GM21423 (cell line): ENCODE measurements around the gene ANO1.

Source experiments
- ATAC-seq: cut with Tn5 transposase; IDR thresholded peaks from one replicate; pipeline ENCODE4 v1.9.1; 2021; ENCODE audit warnings: mild to moderate bottlenecking, moderate library complexity; ENCODE audit not compliant: unreplicated experiment

The ANO1 gene

GRCh38 chr11:70049045-70049444 is 29.1 kb upstream of the ANO1 start:
- ATAC-seq: no peak

GRCh38 chr11:70050243-70050642 is 27.9 kb upstream of the ANO1 start:
- ATAC-seq: no peak

DNA sequence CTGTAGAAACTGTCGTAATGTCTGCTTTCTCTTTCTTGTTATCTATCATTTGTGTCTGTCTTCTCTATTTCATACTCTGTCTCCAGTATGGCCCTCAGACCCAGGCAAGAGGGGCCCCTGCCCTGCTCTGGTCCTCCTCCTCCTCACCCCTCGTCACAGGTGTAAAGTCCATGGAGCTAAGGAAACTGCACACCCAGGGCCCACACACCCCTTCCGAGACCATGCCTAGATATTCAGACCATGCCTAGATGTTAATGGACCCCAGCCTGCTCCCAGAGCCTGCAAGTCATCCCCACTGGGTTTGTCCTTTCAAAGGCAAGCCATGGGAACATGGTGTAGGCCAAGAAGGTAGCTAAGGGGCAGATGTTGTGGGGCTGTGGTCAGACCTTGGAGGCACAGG is 24.1 kb upstream of the ANO1 start:
- no peak for ATAC-seq

DNA sequence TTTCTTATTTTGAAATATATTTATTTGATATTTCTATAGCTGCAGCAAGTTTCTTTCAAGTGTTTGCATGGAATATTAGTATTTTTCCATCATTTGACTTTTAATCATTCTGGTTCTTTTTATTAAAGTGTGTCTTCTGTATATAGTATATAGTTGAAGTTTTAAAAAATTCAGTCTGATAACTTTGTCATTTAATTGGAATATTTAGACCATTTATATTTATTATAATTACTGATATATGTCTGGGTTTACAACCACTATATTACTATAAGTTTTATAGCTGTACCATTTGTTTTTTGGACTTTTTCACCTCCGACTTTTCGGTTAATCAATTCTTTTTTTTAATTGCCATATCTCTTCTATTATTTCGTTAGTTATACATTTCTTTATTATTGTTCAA is 22.7 kb upstream of the ANO1 start:
- no peak for ATAC-seq

DNA sequence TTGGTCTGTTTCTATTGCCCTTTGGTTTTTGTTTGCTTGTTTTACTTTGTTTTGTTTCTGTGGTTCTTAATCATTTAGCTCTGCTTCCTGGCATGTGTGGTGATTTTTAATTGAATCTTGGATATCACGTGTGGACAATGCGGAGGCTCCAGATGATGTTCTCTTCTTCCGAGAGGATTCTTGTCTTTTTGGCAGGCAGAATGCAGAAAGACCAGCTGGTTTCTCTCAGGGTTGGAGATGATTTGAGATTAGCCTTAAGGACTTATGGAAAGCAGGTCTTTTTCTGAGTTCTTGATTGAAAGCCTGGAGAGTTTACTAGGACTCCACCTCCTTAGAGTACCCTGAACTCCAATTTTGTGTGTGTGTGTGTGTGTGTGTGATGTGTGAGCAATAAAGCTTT is 21.0 kb upstream of the ANO1 start:
- no peak for ATAC-seq

GRCh38 chr11:70059971-70060370 is 18.1 kb upstream of the ANO1 start:
- no peak for ATAC-seq

GRCh38 chr11:70060611-70061293 is 17.4 kb upstream of the ANO1 start:
- ATAC-seq: no peak

- ATAC-seq: no peak
Measured at GRCh38 chr11:70061734-70062133, 16.4 kb upstream of the ANO1 start.

DNA sequence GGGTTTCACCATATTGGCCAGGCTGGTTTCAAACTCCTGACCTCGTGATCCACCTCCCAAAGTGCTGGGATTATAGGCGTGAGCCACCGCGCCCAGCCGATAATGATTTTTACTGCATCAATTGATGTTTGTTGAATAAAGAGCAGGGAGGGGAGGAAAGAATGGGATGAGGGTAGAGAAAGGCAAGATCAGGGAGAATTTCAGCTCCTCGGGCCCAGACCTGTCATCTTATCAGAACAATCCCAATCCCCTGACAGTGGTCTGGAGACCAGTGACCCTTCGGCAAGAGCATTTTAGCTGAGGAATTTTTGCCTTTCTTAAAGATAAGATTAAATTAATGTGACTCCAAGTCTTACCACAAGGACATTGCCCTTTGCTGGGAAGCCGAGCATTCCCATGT is 15.0 kb upstream of the ANO1 start:
- ATAC-seq: no peak

DNA sequence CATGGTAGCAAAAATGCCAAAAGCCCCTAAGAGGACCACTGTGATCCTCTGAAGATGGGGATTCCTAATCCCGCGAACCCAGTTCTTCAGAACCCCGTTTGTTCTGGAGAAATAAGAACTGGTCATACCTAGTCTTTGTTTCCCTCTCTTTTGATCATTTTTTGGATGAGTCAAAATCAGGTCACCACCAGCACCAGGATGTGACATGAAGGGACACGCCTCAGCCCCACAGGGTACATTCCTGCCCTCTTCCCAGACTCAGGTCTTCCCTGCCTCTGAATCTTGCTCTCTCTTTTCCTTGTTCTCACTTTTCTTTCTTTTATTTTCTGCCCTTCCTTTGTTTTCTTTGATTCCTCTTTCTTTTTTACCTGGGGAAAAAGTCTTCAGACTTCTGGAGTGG is 14.6 kb upstream of the ANO1 start:
- no peak for ATAC-seq

- no peak for ATAC-seq
Measured at GRCh38 chr11:70064008-70064725, 13.9 kb upstream of the ANO1 start.

DNA sequence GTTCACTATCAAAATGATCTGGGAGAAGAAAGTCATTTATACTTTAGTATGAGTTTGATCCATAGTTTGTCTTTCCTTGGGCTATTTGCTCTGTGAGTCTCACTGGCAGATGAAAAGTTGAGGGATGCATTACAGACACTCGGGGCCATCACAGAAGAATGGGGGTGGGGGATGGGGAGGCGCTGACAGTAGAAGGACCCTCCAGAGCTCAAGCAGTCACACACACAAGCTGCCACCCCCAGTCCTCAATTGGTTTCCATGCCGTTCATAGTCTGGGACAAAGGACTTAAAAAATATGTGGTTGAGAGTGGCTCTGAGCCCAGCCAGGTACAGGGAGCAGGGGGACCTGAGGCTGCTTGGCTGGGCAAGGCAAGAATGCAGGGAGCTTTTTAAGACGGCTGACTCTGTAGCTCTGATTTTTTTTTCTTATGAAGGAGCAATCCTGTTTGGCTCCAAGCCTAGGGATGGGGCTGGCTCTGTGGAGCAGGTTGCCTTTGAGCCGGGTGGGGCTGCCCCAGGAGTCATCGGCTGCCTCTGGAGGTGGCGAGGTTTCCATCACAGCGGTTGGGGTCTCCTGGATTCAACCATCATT is 13.3 kb upstream of the ANO1 start:
- no peak for ATAC-seq

DNA sequence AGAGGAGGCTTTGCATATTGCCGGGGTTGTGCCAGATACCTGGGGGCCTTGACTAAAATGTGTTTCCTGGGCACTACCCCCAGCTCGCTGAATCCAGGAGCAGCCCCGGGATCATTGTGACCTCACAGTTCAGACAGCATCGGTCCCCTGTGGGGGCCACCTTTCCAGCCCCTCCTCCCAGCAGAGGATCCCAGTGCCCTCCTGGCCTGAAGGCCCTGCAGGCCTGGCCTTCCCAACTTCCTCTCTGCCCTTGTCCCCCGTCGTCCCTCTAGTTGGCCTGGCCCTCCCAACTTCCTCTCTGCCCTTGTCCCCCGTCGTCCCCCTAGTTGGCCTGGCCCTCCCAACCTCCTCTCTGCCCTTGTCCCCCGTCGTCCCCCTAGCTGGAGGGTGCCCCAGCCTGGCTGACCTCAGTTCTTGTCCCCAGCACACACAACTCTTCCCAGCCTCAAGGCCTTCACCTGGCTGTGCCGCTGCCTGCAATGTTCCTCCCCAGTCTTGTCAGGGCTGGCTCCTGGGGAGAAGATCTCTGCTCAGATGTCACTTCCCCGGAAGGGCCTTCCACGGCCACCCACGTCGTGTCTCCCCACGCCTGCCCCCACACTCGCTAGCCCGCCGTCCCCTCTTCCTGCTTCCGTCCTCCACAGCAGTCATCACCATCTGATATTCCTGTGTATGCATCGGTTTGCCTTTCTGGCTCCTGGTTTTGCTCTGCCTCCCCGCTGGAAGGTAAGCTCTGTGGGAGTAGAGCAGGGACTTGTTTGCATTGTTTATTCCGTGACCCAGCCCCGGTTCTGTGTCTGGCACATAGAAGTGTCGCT is 12.6 kb upstream of the ANO1 start:
- no peak for ATAC-seq

- no peak for ATAC-seq
Measured at GRCh38 chr11:70066136-70066520, 12.0 kb upstream of the ANO1 start.

GRCh38 chr11:70066628-70067027 is 11.5 kb upstream of the ANO1 start:
- no peak for ATAC-seq

- ATAC-seq: no peak
Measured at GRCh38 chr11:70067036-70067435, 11.1 kb upstream of the ANO1 start.

GRCh38 chr11:70067591-70068341 is 10.4 kb upstream of the ANO1 start:
- ATAC-seq: no peak

GRCh38 chr11:70068345-70068744 is 9.8 kb upstream of the ANO1 start:
- no peak for ATAC-seq

DNA sequence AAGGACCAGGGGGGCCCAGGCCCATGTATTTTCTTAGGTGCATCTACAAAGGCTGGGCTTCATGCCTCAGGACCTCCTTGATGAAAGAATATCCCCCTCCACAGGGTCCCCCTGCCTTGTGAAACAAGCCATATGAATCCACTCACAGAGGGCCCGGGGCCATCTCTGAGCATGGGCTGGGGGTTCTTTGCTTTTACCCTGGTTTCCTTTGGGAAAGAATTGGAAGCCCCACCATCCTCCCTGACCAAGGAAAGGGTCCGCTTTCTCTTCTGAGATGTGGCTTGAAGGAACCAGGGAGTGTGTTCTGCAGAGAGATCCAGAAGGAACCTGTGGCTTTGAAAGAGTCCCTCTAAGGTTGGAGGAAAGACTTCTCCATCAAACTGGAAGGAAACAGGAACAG is 9.2 kb upstream of the ANO1 start:
- no peak for ATAC-seq

DNA sequence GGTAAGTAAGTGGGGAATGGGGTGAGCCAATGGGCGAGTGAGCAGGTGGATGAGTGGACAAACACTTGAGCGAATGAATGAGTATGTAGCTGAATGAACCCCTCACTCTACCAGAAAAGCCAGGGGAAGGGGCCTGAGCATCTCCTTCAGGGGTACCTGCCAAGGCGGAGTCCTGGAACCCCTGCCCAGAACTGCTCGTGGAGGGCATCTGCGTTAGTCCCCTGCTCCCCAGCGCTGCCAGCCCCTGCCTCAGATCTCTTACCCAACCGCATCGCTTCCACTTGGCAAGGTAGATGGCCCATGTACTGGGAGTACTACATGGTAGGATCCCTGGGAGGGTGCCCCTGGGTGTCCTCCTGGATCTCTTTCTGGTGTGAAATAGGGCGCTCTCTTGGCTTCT is 7.4 kb upstream of the ANO1 start:
- no peak for ATAC-seq

DNA sequence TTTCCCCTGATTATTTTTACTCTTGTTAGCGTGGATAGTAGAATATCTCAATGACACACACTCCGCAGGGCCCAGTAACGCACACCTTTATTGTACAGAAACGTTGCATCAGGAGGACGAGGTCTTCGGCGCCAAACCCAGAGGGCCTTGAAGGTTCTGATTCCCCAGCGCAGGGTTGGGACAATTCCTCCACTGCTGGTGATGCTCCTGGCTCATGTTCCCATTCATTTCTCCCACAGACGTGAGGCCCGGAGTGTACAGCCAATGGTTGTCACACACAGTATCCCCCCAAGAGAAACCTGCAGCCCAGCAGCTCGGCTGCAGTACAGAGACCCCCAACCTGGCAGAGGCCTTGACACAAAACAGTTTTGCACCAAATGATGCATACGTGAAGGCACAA is 6.1 kb upstream of the ANO1 start:
- no peak for ATAC-seq
